Astrocyte of the cerebellum (primary cell): Measurements from ENCODE around the gene GPATCH4.
"Not testable (repeated sequence)": the region's sequence is repeated elsewhere in the genome, so short reads cannot be mapped to it uniquely, and the experiment has no call there.

Experiments
- DNase-seq: peaks from one replicate; pipeline ENCODE4 v3.0.0-alpha.2; 2011; ENCODE audit warnings: low read depth
- H3K4me3 ChIP-seq: 2 replicates; pipeline ENCODE4 v1.5.1; 2011; ENCODE audit warnings: mild to moderate bottlenecking, low read depth, low read length, moderate library complexity
- CTCF ChIP-seq: IDR thresholded peaks from 2 replicates; pipeline ENCODE4 v1.5.1; 2012; ENCODE audit warnings: low read length, low read depth, moderate library complexity, mild to moderate bottlenecking; ENCODE audit errors: missing control alignments
- in situ Hi-C: cut with HindIII; loops from 2 replicates; pipeline ENCODE4 v1.10.0; 2017; ENCODE audit warnings: low sequenced_read_pairs

GPATCH4 gene

GRCh38 chr1:156589546-156589945, 11.7 kb downstream of the GPATCH4 start:
- H3K4me3 ChIP-seq: no peak overlapping the region
- DNase-seq: no peak
- no peak for TF ChIP-seq CTCF
- in situ Hi-C loops: no loop called here

GRCh38 chr1:156587927-156588326, 13.4 kb downstream of the GPATCH4 start:
- H3K4me3 ChIP-seq, in situ Hi-C loops, DNase-seq: not testable (repeated sequence)

- no peak for DNase-seq
- in situ Hi-C loops: no loop called here
- TF ChIP-seq CTCF: no peak
- no peak overlapping the region for H3K4me3 ChIP-seq
Observed at GRCh38 chr1:156586892-156587477, 14.3 kb downstream of the GPATCH4 start.

DNA sequence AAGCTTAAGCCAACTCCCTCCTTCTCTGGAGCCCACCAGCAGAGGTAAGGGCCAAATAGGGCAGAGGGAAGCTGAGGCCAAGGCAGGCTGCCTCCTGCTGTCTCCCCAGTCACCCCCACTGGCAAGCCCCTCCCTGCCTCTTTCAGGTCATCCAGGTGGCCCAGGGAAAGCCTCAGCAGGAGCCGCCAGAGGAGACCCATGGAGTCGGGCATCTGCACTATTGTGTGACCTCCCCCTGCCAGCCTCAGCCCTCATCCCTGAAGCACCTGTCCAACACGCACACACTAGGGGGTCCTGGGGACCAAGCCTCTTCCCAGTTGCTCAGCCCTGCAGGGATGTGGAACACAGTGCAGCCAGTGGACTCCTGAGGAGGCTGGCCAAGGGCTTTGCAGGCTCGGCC, 15.0 kb downstream of the GPATCH4 start:
- in situ Hi-C loops: no loop called here
- no peak for DNase-seq
- H3K4me3 ChIP-seq: no peak overlapping the region
- TF ChIP-seq CTCF: no peak

- peak; percentile 27 for TF ChIP-seq CTCF
- H3K4me3 ChIP-seq: no peak overlapping the region
- no peak for DNase-seq
- in situ Hi-C loops: no loop called here
Observed at GRCh38 chr1:156584813-156585212, 16.5 kb downstream of the GPATCH4 start.

DNA sequence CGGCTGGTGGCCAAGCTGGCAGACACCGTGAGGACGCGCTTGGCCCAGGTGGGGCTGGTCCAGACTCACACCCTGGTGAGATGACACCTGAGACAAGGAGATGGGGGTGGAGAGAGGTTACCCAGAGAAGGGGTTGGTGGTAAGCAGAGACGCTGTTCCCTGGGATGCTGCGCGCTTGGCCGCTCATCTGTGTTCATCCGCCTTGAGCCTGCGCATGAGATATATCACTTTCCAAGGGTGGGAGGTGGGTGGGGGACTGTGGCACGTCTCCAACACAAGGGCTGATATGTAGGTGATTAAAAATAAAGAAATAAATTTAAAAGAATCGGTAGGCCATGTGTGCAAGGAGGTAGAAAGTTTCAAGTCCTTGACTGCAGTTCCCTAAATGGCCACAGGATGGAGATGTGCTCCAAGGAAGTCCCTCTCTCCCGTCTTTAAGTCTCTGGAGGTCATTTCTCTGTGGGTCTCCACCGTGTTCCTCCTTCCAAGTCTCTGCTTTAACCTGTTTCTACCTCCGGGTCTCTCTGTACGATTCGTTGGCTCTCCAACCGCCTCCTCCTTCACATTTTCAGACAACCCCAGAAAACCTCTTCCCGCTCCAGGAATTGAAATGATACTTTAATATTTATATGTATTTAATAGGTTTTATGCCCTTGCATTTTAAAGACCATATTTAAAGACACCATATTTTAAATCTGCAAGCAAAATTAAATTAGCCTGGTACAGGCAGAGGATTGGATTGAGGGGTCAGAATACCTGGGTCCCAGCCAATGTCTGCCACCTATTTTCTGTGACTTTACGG, 17.3 kb downstream of the GPATCH4 start:
- H3K4me3 ChIP-seq: no peak overlapping the region
- TF ChIP-seq CTCF: peak; percentile 92
- DNase-seq: peak; percentile 76
- in situ Hi-C loops: no loop called here

GRCh38 chr1:156582388-156583017, 18.8 kb downstream of the GPATCH4 start:
- DNase-seq: no peak
- no peak overlapping the region for H3K4me3 ChIP-seq
- TF ChIP-seq CTCF: no peak
- in situ Hi-C loops: no loop called here
